Activated CD4-positive, alpha-beta T cell treated with anti-CD3 and anti-CD28 coated beads, Interleukin-2, amount 10 ng/mL, durations not matched to agents 7 days and 5 days (primary cell): ENCODE measurements around the gene DCUN1D2. TPM values are rescaled to one million over a fixed set of nuclear protein-coding genes. Genes with fewer than 3 reads are reported as not detected.

Experiments
- CTCF ChIA-PET: fragments of 350-600 bp; sonication (Branson Sonifier 250); formaldehyde crosslinking; loops from one replicate; lab custom pipeline; 2021; ENCODE audit warnings: antibody characterized with exemption; lab: Charles Lee
- POLR2A ChIA-PET: fragments of 350-600 bp; sonication (Branson Sonifier 250); formaldehyde crosslinking; loops from one replicate; lab custom pipeline; 2021; ENCODE audit warnings: antibody characterized with exemption; lab: Charles Lee
- DNase-seq: peaks from one replicate; pipeline ENCODE4 v3.0.0-alpha.2; 2020
- H3K27ac Mint-ChIP-seq: one replicate; pipeline ENCODE4 v1.8.0; 2021; ENCODE audit warnings: mild to moderate bottlenecking, moderate library complexity, mixed read lengths
- H3K27me3 Mint-ChIP-seq: one replicate; pipeline ENCODE4 v1.8.0; 2021; ENCODE audit warnings: mixed read lengths
- H3K36me3 Mint-ChIP-seq: one replicate; pipeline ENCODE4 v1.8.0; 2021; ENCODE audit warnings: low read depth, mixed read lengths
- H3K4me1 Mint-ChIP-seq: one replicate; pipeline ENCODE4 v1.8.0; 2021; ENCODE audit warnings: mixed read lengths
- H3K4me3 Mint-ChIP-seq: one replicate; pipeline ENCODE4 v1.8.0; 2021; ENCODE audit warnings: mild to moderate bottlenecking, moderate library complexity, mixed read lengths
- H3K9me3 Mint-ChIP-seq: one replicate; pipeline ENCODE4 v1.8.0; 2021; ENCODE audit warnings: mixed read lengths
- total RNA-seq, 2 experiments: library from RNA; stranded (reverse); gene quantifications; one replicate each; pipeline ENCODE4 v1.2.3, GENCODE V29; 2021

Gene DCUN1D2
- total RNA-seq, 2 experiments from 2014 or later, result 13.9 to 20.3 TPM

GRCh38 chr13:113428871-113429607, 61.5 kb downstream of the DCUN1D2 start:
- no peak for DNase-seq
- Mint-ChIP-seq H3K27ac (no peak overlapping the region), H3K27me3 (no peaks in the 10 kb centered on the region), H3K9me3 (peaks cover 3% of the 10 kb centered on the region), H3K4me3 (no peak overlapping the region), H3K36me3 (no peaks in the 10 kb centered on the region), H3K4me1 (no peaks in the 10 kb centered on the region)
- CTCF ChIA-PET, result interaction anchor here (0.9 kb wide), 1 partner anchor 11 kb away, joined by 3 read pairs; no protein-coding TSS in a partner anchor
- POLR2A ChIA-PET, result no interaction called here

DNA sequence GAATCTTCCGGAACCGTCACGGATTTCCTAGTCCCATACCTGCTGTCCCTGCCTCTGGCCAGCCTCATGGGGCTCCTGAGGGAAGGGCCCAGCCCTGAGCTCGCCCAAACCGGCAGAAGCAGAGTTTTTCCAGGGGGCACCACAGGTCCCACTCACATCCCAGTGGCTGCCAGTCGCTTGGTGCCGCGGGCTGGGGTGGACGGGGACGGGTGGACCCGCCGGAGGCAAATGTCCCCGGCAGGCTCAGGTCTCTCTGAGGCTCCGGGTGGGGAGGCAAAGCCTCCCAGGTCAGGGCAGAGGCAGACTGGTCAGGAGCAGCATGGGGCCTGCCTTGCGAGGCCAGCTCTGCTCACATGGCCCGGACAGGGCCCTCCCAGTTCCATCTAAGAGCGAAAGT, 62.0 kb downstream of the DCUN1D2 start:
- no peaks in the 10 kb centered on the region for H3K9me3 Mint-ChIP-seq
- H3K27me3 Mint-ChIP-seq, result no peaks in the 10 kb centered on the region
- H3K4me1 Mint-ChIP-seq, result no peaks in the 10 kb centered on the region
- CTCF ChIA-PET, result no interaction called here
- H3K4me3 Mint-ChIP-seq, result no peak overlapping the region
- no peak for DNase-seq
- H3K27ac Mint-ChIP-seq, result no peak overlapping the region
- H3K36me3 Mint-ChIP-seq, result no peaks in the 10 kb centered on the region
- POLR2A ChIA-PET, result no interaction called here

DNA sequence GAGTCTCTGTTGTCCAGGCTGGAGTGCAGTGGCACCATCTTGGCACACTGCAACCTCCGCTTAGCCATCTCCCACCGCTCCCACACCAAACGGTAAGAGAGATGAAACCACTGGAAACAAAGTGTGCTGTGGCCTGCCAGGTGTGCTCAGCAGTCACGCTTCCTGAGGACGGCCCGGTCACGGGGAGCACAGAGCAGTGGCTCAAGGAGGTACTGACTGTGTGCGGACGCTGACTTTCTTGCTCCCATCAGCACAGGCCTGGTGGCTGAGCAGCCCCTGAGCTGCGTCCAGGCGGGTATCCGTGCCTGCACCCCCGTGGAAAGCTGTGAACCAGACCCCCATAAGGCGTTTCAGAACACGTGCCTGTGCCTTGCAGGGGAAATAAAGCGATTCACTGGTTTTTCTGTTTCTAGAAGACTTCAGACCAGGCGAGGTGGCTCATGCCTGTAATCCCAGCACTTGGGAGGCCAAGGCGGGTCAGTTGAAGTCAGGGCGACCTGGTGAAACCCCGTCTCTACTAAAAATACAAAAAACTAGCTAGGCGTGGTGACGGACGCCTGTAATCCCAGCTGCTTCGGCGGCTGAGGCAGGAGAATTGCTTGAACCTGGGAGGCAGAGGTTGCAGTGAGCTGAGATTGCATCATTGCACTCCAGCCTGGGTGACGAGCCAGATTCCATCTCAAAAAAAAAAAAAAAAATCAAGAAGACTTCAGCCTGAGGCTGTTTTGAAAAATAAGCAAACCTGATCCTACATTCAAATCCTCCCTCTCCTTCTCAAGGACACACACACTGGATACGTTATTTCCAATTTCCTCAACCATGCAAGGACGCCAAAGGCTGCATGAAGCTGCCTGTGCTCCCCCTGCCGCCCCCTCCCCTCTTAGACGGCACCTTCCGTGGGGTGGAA, 62.7 kb downstream of the DCUN1D2 start:
- Mint-ChIP-seq H3K27ac (no peak overlapping the region), H3K9me3 (no peaks in the 10 kb centered on the region), H3K27me3 (no peaks in the 10 kb centered on the region), H3K4me3 (no peak overlapping the region), H3K4me1 (no peaks in the 10 kb centered on the region), H3K36me3 (no peaks in the 10 kb centered on the region)
- POLR2A ChIA-PET, result no interaction called here
- CTCF ChIA-PET, result no interaction called here
- no peak for DNase-seq

DNA sequence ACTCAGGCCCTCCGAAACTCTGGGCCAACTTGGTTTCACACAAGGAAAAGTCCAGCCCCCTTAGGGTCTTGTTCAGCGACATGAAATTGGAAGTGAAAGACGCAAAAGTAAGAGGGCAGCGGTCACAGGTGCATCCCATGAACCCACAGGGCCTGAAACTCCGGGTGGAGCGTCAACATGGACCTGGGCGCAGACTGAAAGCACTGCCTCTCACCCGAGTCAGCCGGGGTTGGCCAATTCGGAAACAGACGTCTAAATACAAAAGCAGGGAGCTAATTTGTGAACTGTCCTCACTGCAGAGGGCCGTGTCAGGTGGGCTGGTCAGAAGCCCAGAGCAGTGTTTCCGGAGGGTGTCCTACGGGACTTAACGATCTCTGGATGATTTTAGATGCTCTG, 63.9 kb downstream of the DCUN1D2 start:
- CTCF ChIA-PET, result interaction anchor here (1.5 kb wide), 1 partner anchor 35 kb away, joined by 3 read pairs; no protein-coding TSS in a partner anchor
- no peak overlapping the region for H3K4me3 Mint-ChIP-seq
- no peak for DNase-seq

DNA sequence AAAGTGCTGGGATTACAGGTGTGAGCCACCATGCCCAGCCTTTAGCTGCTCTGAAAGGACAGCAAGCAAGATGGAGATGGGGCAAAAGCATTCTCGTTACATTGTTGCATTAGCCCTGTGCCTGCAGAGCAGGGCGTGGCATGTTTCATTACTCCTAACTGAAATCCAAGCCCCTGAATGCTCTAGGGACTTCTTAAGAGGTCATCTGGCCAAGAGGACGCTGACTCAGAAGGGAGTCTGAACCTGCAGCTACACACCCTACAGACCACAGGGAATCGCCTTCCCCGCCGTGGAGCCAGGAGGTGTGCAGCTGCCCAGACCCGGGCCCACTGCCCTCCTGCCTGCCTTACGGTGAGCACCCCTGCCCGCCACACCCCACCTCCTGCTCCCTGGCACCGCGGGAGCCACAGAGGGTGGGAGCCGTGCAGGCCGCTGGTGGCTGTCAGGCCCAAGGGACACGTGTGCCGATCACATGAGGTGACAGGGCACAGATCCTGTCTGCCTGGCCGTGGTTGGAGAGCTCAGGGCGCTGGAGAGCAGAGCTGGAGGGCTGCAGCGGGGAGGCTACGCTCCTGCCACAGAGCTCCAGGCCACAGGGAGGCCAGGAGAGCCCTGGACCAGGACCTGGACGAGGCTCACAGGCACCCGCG, 64.4 kb downstream of the DCUN1D2 start:
- DNase-seq, result no peak
- POLR2A ChIA-PET, result no interaction called here
- CTCF ChIA-PET, result interaction anchor here (1.5 kb wide), 1 partner anchor 34 kb away, joined by 3 read pairs; no protein-coding TSS in a partner anchor
- Mint-ChIP-seq H3K9me3 (no peaks in the 10 kb centered on the region), H3K4me1 (no peaks in the 10 kb centered on the region), H3K27ac (no peak overlapping the region), H3K36me3 (no peaks in the 10 kb centered on the region), H3K27me3 (no peaks in the 10 kb centered on the region), H3K4me3 (no peak overlapping the region)

More for the DNA sequence above, 63.9 kb downstream of the DCUN1D2 start:
- no peaks in the 10 kb centered on the region for H3K4me1 Mint-ChIP-seq
- POLR2A ChIA-PET, result no interaction called here
- no peaks in the 10 kb centered on the region for H3K27me3 Mint-ChIP-seq
- no peaks in the 10 kb centered on the region for H3K36me3 Mint-ChIP-seq
- H3K9me3 Mint-ChIP-seq, result no peaks in the 10 kb centered on the region
- H3K27ac Mint-ChIP-seq, result no peak overlapping the region

DNA sequence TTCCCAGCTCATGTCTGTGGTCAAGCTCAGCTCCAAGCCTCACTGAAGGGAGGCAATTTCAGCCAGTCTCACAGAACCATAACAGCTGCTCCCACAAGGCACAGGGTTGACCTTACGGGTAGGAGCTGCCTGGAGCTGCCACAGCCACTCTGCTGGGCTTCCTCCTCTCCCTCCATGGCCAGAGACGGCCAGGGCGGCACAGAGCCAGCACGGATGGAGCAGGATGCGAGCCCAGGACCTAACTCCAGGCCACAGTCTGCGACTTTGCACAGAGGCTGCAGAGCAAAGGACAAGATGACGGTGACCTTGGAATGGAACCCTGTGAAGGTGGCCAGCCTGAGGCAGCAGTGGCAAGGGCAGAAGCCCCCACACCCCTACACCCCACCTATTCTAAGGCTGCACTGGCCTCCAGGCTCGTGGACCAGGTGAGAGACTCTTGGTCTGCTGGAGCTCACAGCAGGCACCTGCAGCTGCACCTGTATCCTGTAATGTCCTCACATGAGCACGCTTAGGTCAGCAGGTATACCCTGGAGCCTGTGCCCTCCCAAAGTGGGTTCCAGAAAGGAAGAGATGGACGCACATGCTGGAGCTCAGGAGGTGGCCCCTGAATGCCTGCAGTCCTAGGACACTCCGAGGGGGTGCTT, 66.9 kb downstream of the DCUN1D2 start:
- POLR2A ChIA-PET, result no interaction called here
- Mint-ChIP-seq H3K4me3 (no peak overlapping the region), H3K27me3 (no peaks in the 10 kb centered on the region), H3K27ac (no peak overlapping the region), H3K36me3 (no peaks in the 10 kb centered on the region), H3K9me3 (no peaks in the 10 kb centered on the region), H3K4me1 (no peaks in the 10 kb centered on the region)
- DNase-seq, result no peak
- CTCF ChIA-PET, result no interaction called here

- POLR2A ChIA-PET, result no interaction called here
- Mint-ChIP-seq H3K27me3 (no peaks in the 10 kb centered on the region), H3K4me1 (no peaks in the 10 kb centered on the region)
These were observed 67.5 kb downstream of the DCUN1D2 start for GRCh38 chr13:113422807-113423519.

DNA sequence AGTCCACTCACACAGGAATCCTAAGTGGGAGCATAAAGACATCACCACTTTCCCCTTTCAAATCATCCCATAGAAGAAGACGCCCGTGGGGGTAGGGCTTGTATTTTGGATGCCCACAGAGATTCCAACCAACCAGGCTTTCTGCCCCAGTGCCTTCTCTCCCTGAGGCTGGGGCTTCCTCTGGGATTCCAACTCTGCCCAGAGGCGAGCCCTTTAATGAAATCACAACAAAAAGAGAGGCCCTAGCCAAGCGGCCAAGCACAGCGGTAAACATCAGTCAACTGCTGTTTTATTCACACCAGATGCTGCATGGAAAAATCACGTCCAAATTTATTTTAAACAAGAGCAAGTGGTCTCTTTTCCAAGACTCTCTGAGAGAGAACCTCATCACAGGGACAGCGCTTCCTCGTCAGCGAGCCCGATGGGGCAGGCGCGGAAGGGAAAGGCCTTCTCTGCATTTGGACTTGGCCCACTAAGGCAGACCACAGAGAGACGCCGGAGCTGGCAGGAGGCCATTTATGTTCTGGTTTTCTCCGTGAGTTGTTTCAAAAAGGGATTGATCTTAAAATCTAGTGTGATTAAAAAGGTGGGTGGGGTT, 68.7 kb downstream of the DCUN1D2 start:
- no peak for DNase-seq
- Mint-ChIP-seq H3K27ac (no peak overlapping the region), H3K27me3 (no peaks in the 10 kb centered on the region), H3K4me3 (no peak overlapping the region), H3K36me3 (no peaks in the 10 kb centered on the region), H3K9me3 (no peaks in the 10 kb centered on the region), H3K4me1 (no peaks in the 10 kb centered on the region)
- ChIA-PET CTCF (no interaction called here), POLR2A (no interaction called here)

More at GRCh38 chr13:113422807-113423519, 67.5 kb downstream of the DCUN1D2 start:
- H3K27ac Mint-ChIP-seq, result no peak overlapping the region
- no peak overlapping the region for H3K4me3 Mint-ChIP-seq
- CTCF ChIA-PET, result no interaction called here
- H3K9me3 Mint-ChIP-seq, result no peaks in the 10 kb centered on the region
- DNase-seq, result no peak
- no peaks in the 10 kb centered on the region for H3K36me3 Mint-ChIP-seq

DNA sequence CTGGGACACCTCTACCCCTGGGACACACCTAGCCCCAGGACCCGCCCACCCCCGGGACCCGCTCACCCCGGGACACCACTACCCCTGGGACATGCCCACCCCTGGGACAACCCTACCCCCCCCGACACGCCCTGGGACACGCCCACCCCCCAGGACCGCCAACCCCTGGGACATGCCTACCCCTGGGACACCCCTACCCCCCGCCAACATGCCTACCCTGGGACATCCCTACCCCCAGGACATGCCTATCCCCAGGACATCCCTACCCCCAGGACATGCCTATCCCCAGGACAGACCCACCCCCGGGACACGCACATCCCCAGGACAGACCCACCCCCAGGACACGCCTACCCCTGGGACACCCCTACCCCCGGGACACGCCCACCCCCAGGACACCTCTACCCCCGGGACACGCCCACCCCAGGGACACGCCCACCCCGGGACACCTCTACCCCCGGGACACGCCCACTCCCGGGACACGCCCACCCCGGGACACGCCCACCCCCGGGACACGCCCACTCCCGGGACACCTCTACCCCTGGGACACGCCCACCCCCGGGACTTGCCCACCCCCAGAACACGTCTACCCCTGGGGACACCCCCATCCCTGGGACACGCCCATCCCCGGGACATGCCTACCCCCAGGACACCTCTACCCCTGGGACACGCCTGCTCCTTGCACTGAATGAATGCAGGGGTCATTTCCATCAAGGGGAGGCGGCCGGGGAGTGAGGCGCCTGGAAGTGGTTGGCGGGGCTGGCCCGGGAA, 69.5 kb downstream of the DCUN1D2 start:
- no peaks in the 10 kb centered on the region for H3K4me1 Mint-ChIP-seq
- no peaks in the 10 kb centered on the region for H3K9me3 Mint-ChIP-seq
- ChIA-PET CTCF (no interaction called here), POLR2A (no interaction called here)
- H3K36me3 Mint-ChIP-seq, result no peaks in the 10 kb centered on the region
- H3K27ac Mint-ChIP-seq, result no peak overlapping the region
- H3K27me3 Mint-ChIP-seq, result no peaks in the 10 kb centered on the region
- H3K4me3 Mint-ChIP-seq, result no peak overlapping the region
- no peak for DNase-seq

DNA sequence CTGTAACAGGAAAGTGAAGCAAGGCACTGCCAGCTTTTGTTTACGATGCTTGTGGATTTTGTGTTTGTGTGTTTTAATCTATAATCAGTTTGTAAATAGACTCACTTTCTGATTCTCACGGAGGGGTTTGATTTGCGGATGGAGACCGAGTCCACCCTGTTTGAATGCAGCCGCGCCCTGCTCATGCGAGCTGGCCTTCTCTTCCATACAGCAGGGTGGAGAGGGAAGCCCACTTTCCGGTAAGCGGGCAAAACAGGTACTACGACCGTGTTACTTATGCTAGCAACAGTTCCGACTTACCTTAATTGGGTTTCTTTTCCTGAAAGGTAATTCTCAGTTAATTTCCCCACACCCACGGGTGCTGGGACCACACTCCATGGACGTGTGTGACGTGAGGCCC, 70.3 kb downstream of the DCUN1D2 start:
- H3K36me3 Mint-ChIP-seq, result no peaks in the 10 kb centered on the region
- H3K4me1 Mint-ChIP-seq, result no peaks in the 10 kb centered on the region
- H3K9me3 Mint-ChIP-seq, result no peaks in the 10 kb centered on the region
- no peak overlapping the region for H3K27ac Mint-ChIP-seq
- no peaks in the 10 kb centered on the region for H3K27me3 Mint-ChIP-seq
- CTCF ChIA-PET, result no interaction called here
- no peak for DNase-seq
- POLR2A ChIA-PET, result no interaction called here
- H3K4me3 Mint-ChIP-seq, result no peak overlapping the region

DNA sequence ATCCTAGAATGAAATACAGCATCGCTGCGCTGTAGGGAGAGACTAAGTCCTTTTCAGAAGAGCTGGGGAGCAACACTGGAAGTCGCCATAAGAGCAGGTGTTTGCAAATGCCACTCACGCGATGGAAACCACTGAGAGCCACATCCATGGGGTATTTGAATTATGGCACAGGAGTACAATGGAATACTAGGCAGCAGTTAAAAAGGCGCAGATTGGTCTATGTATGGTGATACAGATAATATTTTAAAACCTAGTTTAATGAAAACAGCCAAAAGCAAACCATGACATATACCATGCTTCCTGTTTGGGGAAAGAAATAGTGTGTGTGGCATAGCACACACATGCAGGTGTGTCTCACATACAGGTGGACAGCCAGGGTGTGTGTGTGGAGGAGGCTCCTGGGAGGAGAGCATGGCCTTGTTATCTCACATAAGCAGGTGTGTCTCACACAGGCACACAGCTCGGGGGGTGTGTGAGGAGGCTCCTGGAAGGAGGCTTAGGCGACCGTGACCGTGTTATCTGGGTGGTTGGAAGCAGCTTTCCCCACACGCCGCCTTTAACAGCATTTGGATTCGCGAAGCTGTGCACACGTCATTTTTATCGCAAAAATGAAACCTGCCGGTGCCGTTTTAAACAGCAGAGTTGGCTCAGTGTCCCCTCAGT, 70.8 kb downstream of the DCUN1D2 start:
- ChIA-PET CTCF (no interaction called here), POLR2A (no interaction called here)
- H3K27me3 Mint-ChIP-seq, result no peaks in the 10 kb centered on the region
- no peaks in the 10 kb centered on the region for H3K4me1 Mint-ChIP-seq
- H3K36me3 Mint-ChIP-seq, result no peaks in the 10 kb centered on the region
- DNase-seq, result no peak
- H3K27ac Mint-ChIP-seq, result no peak overlapping the region
- H3K4me3 Mint-ChIP-seq, result no peak overlapping the region
- no peaks in the 10 kb centered on the region for H3K9me3 Mint-ChIP-seq
